Muscle layer of duodenum (tissue), 2 donors: ENCODE measurements around the gene OSBPL10.

Experiments used
- H3K27ac ChIP-seq: one replicate; pipeline ENCODE4 v1.7.0; 2013; ENCODE audit warnings: mild to moderate bottlenecking, low read length
- H3K27me3 ChIP-seq: one replicate; pipeline ENCODE4 v1.7.0; 2013; ENCODE audit warnings: low read depth, mild to moderate bottlenecking, control low read depth, low read length
- H3K36me3 ChIP-seq, 2 donors: one replicate each; pipeline ENCODE4 v1.7.0; 2013; ENCODE audit warnings: low read length in 2 of 2, control low read depth in 1 of 2, mild to moderate bottlenecking in 1 of 2; ENCODE audit not compliant: insufficient read depth in 2 of 2, control insufficient read depth in 1 of 2
- H3K4me1 ChIP-seq, 2 donors: one replicate each; pipeline ENCODE4 v1.7.0; 2013; ENCODE audit warnings: low read length in 2 of 2, mild to moderate bottlenecking in 2 of 2, control low read depth in 1 of 2, moderate library complexity in 1 of 2; ENCODE audit not compliant: insufficient read depth in 2 of 2, control insufficient read depth in 1 of 2
- H3K4me3 ChIP-seq, 2 donors: one replicate each; pipeline ENCODE4 v1.7.0; 2013; ENCODE audit warnings: low read length in 2 of 2, low read depth in 1 of 2, mild to moderate bottlenecking in 1 of 2
- H3K9me3 ChIP-seq, 2 donors: one replicate each; pipeline ENCODE4 v1.7.0; 2013; ENCODE audit warnings: low read length in 2 of 2, control low read depth in 1 of 2, mild to moderate bottlenecking in 1 of 2; ENCODE audit not compliant: control insufficient read depth in 1 of 2
- donor health status: healthy.

Gene OSBPL10

DNA sequence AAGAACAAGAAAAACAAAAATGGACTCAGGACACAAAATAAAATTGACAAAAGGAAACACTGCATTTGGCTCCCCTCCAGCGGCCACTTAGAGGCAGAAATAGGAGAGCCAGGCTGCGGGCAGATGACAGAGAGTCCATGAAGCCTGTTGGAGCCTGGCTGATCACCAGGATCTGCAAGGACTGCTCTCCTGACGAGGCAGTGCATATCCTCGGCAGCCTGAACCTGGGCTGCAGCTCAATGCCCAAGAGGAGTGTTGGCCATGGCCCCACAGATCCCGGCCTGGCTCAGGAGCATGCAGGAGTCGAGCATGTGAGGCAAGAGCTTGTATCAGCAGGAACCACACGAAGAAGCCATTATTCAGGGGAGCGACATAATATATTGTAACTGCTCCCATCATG is 248.5 kb downstream of the OSBPL10 start:
- Histone ChIP-seq H3K9me3 (no peaks in the 10 kb centered on the region), H3K27ac (no peak overlapping the region), H3K27me3 (no peaks in the 10 kb centered on the region), H3K4me3 (no peak overlapping the region), H3K4me1 (peaks cover 0 to 5% of the 10 kb centered on the region in 2 donors), H3K36me3 (no peaks in the 10 kb centered on the region)

DNA sequence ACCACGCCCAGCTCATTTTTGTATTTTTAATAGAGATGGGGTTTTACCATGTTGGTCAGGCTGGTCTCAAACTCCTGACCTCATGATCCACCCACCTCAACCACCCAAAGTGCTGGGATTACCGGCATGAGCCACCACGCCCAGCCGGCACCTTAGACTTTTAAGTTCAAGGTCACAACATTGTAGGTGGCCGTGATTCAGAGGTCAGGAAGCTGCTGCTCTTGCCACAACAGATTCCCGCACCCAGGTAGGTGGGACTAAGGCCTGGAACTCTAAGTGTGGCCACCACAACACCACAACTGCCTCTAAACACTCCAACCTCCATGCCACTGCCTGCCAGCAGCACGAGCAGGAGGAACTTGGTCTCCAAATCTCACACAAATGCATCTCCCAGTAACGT is 251.5 kb downstream of the OSBPL10 start:
- no peaks in the 10 kb centered on the region for H3K9me3 ChIP-seq
- no peaks in the 10 kb centered on the region for H3K27me3 ChIP-seq
- no peaks in the 10 kb centered on the region for H3K36me3 ChIP-seq
- H3K4me3 ChIP-seq, result no peak overlapping the region
- H3K27ac ChIP-seq, result no peak overlapping the region
- H3K4me1 ChIP-seq, result peaks cover 0 to 5% of the 10 kb centered on the region in 2 donors

DNA sequence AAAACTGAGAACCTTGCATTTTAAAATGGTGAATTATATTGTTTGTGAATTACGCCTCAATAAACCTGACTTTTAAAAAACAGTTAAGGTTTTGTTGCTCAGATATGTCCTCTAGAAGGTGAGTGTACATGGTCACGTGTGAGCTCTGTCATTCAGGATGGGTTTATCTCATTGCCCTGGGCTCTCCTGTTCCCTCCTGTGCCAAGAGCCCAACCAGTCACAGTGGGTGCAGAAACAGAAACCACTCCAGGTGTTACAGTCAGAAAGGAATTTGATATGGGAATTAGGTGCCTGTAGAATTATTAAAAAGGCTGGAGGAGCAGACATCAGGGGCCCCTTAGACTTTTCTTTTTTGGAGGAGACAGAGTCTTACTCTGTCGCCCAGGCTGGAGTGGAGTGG is 252.0 kb downstream of the OSBPL10 start:
- no peak overlapping the region for H3K27ac ChIP-seq
- no peaks in the 10 kb centered on the region for H3K9me3 ChIP-seq
- no peaks in the 10 kb centered on the region for H3K27me3 ChIP-seq
- no peak overlapping the region for H3K4me3 ChIP-seq
- peaks cover 0 to 5% of the 10 kb centered on the region in 2 donors for H3K4me1 ChIP-seq
- no peaks in the 10 kb centered on the region for H3K36me3 ChIP-seq

DNA sequence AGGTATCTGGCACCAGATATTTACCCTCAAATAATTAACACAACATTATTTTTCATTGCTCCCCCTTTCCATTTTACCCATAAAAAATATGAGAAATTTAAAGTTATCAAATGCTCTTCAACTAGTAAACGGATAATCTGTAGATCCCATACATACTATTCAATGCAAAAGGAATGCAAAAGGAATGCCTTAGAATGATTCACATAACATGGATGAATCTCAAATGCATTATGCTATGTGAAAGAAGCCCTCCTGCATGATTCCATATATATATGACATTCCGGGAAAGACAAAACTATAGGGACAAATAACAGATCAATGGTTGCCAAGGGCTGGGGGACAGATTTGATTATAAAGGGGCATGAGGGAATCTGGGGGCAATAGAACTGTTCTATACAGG is 252.7 kb downstream of the OSBPL10 start:
- H3K36me3 ChIP-seq, result no peaks in the 10 kb centered on the region
- H3K4me3 ChIP-seq, result no peak overlapping the region
- no peaks in the 10 kb centered on the region for H3K27me3 ChIP-seq
- peaks cover 0 to 3% of the 10 kb centered on the region in 2 donors for H3K4me1 ChIP-seq
- H3K9me3 ChIP-seq, result no peaks in the 10 kb centered on the region
- no peak overlapping the region for H3K27ac ChIP-seq

DNA sequence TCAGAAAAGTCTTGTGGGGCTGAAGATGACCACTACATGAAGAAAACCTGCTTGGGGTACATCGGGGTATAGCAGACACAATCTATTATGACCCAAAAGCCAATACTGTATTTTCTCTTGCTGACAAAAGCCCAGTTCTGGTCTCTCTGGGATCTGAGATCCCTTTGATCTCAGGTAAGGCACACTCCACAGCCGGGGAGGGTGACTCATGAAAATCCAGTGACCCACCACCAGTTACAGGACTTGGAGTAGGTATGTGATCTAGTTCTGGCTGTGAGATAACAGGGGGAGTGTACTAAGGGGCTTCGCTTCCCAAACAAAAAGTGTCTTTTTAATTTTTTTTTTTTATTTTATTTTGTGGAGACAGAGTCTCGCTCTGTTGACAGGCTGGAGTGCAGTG is 255.1 kb downstream of the OSBPL10 start:
- Histone ChIP-seq H3K4me3 (no peak overlapping the region), H3K27ac (no peak overlapping the region), H3K4me1 (no peaks in the 10 kb centered on the region), H3K9me3 (no peaks in the 10 kb centered on the region), H3K27me3 (no peaks in the 10 kb centered on the region), H3K36me3 (no peaks in the 10 kb centered on the region)

DNA sequence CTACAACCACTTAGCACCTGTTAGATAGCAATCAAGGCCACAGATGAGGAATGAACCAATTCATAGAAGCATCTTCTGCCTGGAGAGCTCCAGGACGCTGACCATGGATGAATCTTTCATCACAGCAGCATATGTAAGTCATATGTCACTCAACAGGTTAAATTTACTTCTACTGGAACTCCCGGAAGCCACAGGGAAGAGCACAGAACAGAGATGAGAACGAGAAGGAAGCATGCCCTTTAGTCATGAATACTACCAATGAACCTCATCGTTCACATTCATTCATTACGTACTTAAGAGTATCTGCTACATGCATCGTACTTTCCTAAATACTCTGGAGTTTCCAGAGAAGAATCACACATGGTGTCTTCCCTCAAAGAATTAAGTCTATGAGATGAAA is 255.5 kb downstream of the OSBPL10 start:
- H3K27ac ChIP-seq, result no peak overlapping the region
- no peaks in the 10 kb centered on the region for H3K27me3 ChIP-seq
- H3K9me3 ChIP-seq, result no peaks in the 10 kb centered on the region
- H3K4me1 ChIP-seq, result no peaks in the 10 kb centered on the region
- no peaks in the 10 kb centered on the region for H3K36me3 ChIP-seq
- H3K4me3 ChIP-seq, result no peak overlapping the region

DNA sequence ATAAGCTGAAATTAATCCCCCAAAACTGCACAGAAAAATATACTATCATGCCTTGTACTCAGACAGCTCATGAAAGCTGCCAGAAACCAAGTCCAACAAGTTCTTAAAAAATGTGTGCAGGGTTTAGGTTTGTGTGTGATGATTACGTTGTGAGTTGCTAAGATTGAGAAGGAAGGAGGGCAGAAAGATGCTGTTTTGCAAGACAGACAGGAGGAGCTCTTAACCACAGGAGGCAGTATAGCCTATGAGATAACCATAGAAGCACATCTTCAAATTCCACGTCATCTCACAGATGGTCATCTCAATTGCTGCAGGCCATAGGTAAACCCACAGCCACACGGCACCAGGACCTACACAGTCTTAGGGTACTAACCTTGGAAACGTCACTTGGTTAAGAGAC is 256.4 kb downstream of the OSBPL10 start:
- H3K9me3 ChIP-seq, result no peaks in the 10 kb centered on the region
- H3K27ac ChIP-seq, result no peak overlapping the region
- no peak overlapping the region for H3K4me3 ChIP-seq
- H3K27me3 ChIP-seq, result no peaks in the 10 kb centered on the region
- no peaks in the 10 kb centered on the region for H3K36me3 ChIP-seq
- no peaks in the 10 kb centered on the region for H3K4me1 ChIP-seq

DNA sequence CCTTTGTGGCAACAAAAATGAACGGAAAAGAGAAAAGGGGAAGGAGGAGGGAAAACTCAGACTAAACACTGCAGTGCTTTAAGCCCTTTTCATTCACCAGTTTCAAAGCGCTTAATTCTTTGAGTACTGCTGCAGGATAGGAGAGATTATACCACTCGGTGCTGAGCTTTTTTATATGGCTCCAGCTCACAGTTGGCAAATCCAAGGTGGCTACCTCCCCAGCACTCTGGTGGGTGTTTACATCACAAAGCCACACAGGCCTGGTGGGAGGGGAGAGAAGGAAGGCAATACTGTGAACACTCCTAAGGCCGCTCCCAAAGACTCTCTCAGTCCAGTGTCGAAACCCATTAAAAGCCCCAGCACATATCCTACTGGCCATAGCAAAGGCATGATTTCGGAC is 256.9 kb downstream of the OSBPL10 start:
- Histone ChIP-seq H3K9me3 (no peaks in the 10 kb centered on the region), H3K27me3 (no peaks in the 10 kb centered on the region), H3K4me3 (no peak overlapping the region), H3K4me1 (no peaks in the 10 kb centered on the region), H3K27ac (no peak overlapping the region), H3K36me3 (no peaks in the 10 kb centered on the region)

DNA sequence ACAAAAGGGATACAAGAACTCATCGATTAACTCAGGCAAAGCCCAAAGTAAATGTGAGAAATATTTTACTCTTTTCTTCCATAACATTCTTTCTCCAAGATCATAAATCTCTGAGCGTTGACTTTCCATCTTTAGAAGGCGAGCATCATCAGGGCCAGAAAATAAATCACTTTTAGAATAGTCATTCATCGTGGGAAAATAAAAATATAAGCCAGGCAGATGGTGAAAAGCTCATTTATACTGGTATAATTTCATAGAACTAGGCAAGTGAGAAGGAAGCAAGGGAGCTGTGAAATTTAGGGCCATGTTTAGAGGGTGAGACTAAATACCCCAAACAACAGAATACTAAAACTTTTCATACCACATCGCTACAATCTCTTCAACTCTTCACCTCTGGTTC is 257.4 kb downstream of the OSBPL10 start:
- no peak overlapping the region for H3K27ac ChIP-seq
- H3K4me1 ChIP-seq, result no peaks in the 10 kb centered on the region
- no peaks in the 10 kb centered on the region for H3K9me3 ChIP-seq
- H3K36me3 ChIP-seq, result no peaks in the 10 kb centered on the region
- H3K4me3 ChIP-seq, result no peak overlapping the region
- no peaks in the 10 kb centered on the region for H3K27me3 ChIP-seq

DNA sequence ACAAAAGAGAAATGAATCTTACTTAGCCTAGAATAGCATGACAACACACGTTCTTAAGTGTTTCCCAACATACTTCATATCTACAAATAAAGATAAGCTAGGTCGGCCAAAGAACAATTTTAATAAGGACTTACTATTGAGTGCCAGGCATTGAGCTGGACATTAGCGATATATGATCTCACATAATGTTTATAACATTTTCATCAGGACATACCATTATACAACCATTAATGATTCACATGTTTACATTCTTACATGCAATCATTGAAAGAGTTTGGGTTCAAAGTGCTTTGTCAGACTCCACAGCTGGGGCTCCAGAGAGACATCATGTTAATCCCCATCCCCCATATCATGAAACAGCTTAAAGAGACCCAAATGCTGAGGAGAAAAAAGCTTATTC is 259.4 kb downstream of the OSBPL10 start:
- no peaks in the 10 kb centered on the region for H3K27me3 ChIP-seq
- no peak overlapping the region for H3K27ac ChIP-seq
- no peaks in the 10 kb centered on the region for H3K4me1 ChIP-seq
- no peak overlapping the region for H3K4me3 ChIP-seq
- no peaks in the 10 kb centered on the region for H3K9me3 ChIP-seq
- no peaks in the 10 kb centered on the region for H3K36me3 ChIP-seq

DNA sequence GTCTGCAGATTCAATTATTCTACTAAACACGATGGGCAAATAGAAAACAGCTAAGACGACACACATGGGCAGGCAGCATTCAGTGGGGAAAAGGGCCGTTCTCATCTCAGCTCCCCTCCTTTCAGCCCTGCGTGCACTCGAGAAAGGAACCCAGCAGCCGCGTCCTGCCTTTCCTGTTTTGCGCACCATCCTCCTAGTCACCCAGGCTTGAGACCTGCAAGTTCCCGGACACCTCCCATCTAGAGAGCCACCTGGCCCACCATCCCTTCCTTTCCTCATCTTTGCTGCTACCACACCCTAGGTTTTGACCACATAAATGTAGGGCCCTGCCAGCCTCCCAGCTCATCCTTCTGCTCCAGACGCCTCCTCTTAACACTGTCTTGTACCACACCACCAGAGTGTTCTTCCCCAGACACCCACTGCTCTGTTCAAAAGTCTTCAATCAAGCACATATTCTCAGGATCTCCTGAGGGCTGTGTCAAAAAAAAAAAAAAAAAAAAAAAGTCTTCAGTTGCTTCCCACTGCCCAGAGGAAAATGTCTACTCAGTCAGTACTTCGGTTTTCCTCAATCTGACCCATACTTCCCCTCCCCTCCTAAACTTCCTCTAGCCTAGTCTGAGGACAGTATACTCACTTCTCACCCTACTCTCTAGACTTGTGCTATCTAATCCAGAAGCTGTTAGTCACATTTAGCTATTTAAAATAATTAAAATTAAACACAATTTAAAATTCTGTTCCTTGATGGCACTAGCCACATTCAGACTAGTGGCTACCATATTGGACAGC is 266.4 kb downstream of the OSBPL10 start:
- H3K4me1 ChIP-seq, result no peaks in the 10 kb centered on the region
- no peaks in the 10 kb centered on the region for H3K36me3 ChIP-seq
- no peak overlapping the region for H3K27ac ChIP-seq
- no peaks in the 10 kb centered on the region for H3K27me3 ChIP-seq
- H3K4me3 ChIP-seq, result no peak overlapping the region
- peaks cover 0 to 3% of the 10 kb centered on the region in 2 donors for H3K9me3 ChIP-seq

DNA sequence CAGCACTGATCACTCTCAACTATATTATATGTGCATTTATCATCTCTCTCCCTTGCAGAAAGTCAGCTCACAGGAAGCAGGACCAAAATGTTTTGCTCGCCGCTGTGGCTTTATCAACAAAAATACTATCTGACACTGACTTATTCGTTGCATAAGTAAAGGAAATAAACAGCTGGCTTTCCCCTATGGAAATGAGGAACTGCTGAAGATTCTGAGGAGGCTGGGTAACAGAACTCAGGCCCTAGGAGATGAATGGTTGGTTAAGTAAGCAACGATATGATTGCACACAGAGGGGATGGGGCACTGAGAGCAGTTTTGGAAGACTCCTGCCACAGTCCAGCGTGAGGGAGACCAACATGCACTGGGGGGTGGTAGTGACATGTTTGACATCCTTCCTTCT is 267.2 kb downstream of the OSBPL10 start:
- no peaks in the 10 kb centered on the region for H3K36me3 ChIP-seq
- no peak overlapping the region for H3K27ac ChIP-seq
- H3K9me3 ChIP-seq, result peaks cover 0 to 3% of the 10 kb centered on the region in 2 donors
- H3K4me1 ChIP-seq, result no peaks in the 10 kb centered on the region
- H3K27me3 ChIP-seq, result no peaks in the 10 kb centered on the region
- H3K4me3 ChIP-seq, result no peak overlapping the region
